HT-29 (cell line): ENCODE data around the gene RDH13. TPM values are rescaled to one million over a fixed set of nuclear protein-coding genes. Genes with fewer than 3 reads are reported as not detected.
"Not testable (repeated sequence)": the region's sequence is repeated elsewhere in the genome, so short reads cannot be mapped to it uniquely, and the experiment has no call there.

Experiments
- DNase-seq: peaks from one replicate; pipeline ENCODE4 v3.0.0-alpha.2; 2015; ENCODE audit warnings: low spot score
- total RNA-seq: library from RNA; depleted of rRNA; stranded (reverse); fragments of >200 nt; shearing (Covaris generic); gene quantifications from 2 replicates; pipeline ENCODE4 v1.2.3, GENCODE V29; 2014; rRNA removed

Gene RDH13
- total RNA-seq, 1 experiment from 2014 or later, result 119 TPM

DNA sequence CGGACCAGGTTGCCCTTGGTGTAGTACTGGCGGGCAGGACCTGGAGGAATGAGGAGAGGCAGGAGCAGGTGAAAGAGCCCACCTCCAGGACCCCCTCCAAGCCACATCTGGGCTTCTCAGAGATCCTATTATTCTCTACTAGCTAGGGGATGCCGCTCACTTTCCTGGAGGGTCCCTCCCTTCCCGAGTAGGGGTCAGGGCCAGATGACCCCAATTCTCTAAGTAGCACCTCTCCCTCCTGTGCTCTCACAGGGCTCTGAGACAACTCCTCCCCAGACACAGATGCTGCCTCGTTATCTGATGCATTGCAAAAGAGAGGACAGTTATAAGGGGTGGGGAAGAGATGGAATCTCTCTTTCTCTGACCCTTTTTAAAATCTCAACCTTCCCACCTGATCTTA, 47.8 kb downstream of the RDH13 start:
- DNase-seq, result no peak

- DNase-seq, result peak; percentile 24
Measured at GRCh38 chr19:55014714-55015113, 48.2 kb downstream of the RDH13 start.

DNA sequence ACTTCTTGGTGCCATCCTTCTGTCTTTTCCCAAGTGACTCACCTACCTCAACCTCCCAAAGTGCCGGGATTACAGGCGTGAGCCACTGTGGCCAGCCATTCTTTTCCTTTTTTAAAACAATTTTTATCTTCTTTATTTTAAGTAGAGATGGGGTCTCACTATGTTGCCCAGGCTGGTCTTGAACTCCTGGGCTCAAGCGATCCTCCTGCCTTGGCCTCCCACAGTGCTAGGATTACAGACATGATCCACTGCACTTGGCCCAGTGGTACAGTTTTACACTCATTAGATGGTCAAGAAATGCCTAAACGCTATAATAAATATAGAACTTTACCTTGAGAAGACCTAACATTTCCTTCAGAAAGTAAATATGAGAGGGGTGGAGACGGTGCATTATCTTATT, 49.4 kb downstream of the RDH13 start:
- DNase-seq, result no peak

DNA sequence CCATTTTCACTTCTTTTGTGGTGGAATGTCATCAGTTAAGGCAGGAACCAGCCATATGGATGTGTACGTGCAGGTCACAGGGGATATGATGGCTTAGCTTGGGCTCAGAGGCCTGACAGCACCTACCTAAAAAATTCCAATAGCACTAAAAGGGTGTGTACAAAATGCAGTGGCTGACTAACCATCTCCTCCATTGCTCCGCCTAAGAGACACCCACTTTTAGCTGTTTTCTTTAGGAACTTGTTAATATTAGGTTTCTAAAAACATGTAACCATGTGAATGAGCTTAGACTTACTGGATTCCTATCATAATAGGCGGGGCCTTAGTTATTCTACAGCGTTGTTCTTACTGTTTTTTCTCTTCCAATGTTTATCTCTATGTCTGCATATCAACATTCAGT, 50.6 kb downstream of the RDH13 start:
- no peak for DNase-seq

GRCh38 chr19:55010561-55010960, 52.4 kb downstream of the RDH13 start:
- not testable (repeated sequence) for DNase-seq

DNA sequence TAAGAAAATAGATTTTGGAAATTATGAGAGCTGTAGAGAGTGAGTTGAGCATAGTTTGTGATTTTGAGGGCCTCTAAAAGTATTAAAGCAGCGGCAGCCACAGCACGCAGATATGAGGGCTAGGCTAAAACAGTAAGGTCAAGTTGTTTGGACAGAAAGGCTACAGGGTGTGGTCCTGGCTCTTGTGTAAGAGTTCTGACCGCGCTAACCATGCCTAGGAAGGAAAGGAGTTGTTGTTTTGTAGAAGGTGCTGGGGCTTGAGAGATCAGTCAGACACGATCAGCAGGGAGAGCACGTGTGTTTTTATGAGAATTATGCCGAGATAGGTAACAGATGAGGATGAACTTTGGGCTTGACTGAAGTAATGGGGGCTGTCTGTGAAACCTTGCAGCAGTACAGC, 54.2 kb downstream of the RDH13 start:
- not testable (repeated sequence) for DNase-seq

GRCh38 chr19:55008189-55008588, 54.8 kb downstream of the RDH13 start:
- DNase-seq, result not testable (repeated sequence)

DNA sequence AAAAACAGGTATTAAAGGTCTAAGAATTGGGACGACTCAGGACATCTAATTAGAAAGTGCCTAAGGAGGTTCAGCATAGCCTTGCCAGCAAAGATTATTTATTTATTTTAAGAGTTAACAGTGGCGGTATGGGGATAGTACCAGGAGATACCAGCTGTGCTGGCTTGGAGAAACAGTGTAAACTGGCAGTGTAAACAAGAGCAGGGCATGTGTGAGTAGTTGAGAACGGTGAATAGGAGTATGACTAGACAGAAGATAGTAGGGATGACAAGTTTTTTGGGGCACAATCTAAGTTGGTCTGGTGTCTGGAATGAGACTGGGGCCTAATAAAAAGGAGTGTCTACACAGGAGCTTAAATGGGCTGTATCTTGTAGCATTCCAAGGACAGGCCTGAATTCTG, 55.4 kb downstream of the RDH13 start:
- not testable (repeated sequence) for DNase-seq

GRCh38 chr19:55006795-55007194, 56.2 kb downstream of the RDH13 start:
- DNase-seq, result not testable (repeated sequence)

DNA sequence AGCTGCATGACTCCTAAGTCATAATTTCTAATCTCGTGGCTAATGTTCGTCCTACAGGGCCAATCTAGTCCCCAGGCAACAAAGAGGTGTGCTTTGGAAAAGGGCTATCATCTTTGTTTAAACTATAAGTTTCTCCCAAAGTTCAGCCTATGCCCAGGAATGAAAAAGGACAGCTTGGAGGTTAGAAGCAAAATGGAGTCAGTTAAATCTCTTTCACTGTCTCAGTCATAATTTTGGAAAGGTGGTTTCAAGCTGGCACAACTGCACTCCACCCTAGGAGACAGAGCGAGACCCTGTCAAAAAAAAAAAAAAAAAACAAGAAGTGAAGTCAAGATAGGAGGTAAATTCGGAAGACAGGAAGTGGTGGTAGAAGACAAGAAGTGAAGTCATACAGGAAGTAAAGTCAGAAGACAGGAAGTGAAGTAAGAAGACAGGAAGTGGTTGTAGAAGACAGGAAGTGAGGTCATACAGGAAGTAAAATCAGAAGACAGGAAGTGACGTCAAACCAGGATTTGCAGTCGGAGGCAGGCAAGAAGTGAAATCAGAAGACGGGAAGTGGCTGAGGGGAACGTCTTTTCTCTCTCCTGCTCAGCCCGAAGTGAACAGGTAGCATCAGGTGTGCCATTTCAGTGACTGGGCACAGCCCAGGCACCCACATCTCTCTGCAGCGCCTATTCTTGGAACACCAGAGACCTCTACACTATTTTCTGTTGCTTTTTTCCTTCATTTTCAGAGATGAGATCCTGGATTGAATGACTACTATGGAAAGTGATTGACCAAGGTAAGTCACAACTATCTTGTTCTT, 57.1 kb downstream of the RDH13 start:
- DNase-seq, result peak; percentile 74

- no peak for DNase-seq
Measured at GRCh38 chr19:55000761-55001160, 62.2 kb downstream of the RDH13 start.

GRCh38 chr19:54998751-54999239, 64.2 kb downstream of the RDH13 start:
- not testable (repeated sequence) for DNase-seq

GRCh38 chr19:54995561-54995960, 67.4 kb downstream of the RDH13 start:
- no peak for DNase-seq

Other genes starting within 250 kb of the RDH13 start
- not detected in 2 replicates for gene KIR3DL1, start 246.7 kb downstream of the RDH13 start, total RNA-seq
- not detected in 2 replicates for gene KIR2DS4, start 230.5 kb downstream of the RDH13 start, total RNA-seq
- not detected in 2 replicates for gene KIR3DL2, start 212.7 kb downstream of the RDH13 start, total RNA-seq
- gene FCAR, start 188.9 kb downstream of the RDH13 start, total RNA-seq, result not detected in 2 replicates
- not detected in 2 replicates for gene NCR1, start 157.0 kb downstream of the RDH13 start, total RNA-seq
- gene NLRP7, start 115.6 kb downstream of the RDH13 start, total RNA-seq, result not detected in 2 replicates
- not detected in 2 replicates for gene NLRP2, start 96.8 kb downstream of the RDH13 start, total RNA-seq
- 0.05 TPM in 1 of 2 replicates, not detected in the other for gene GP6, start 24.9 kb downstream of the RDH13 start, total RNA-seq
- gene EPS8L1, start 12.7 kb upstream of the RDH13 start, total RNA-seq, result 543 and 612 TPM in 2 replicates
- gene PPP1R12C, start 54.5 kb upstream of the RDH13 start, total RNA-seq, result 227 and 261 TPM in 2 replicates
- 4.5 and 5.0 TPM in 2 replicates for gene TNNT1, start 86.1 kb upstream of the RDH13 start, total RNA-seq
- 11.1 and 20.3 TPM in 2 replicates for gene TNNI3, start 94.6 kb upstream of the RDH13 start, total RNA-seq
- 17.3 and 21.1 TPM in 2 replicates for gene DNAAF3, start 103.5 kb upstream of the RDH13 start, total RNA-seq
- 0.71 and 1.5 TPM in 2 replicates for gene SYT5, start 117.1 kb upstream of the RDH13 start, total RNA-seq
- 87.1 and 103 TPM in 2 replicates for gene PTPRH, start 146.4 kb upstream of the RDH13 start, total RNA-seq
- 9.9 and 10.6 TPM in 2 replicates for gene TMEM86B, start 165.6 kb upstream of the RDH13 start, total RNA-seq
- gene PPP6R1, start 195.9 kb upstream of the RDH13 start, total RNA-seq, result 111 and 131 TPM in 2 replicates
- 173 and 177 TPM in 2 replicates for gene HSPBP1, start 217.0 kb upstream of the RDH13 start, total RNA-seq
- 0.37 and 1.9 TPM in 2 replicates for gene BRSK1, start 220.8 kb upstream of the RDH13 start, total RNA-seq